A673 (cell line): ENCODE results near the gene CAMK1D.

Source experiments
- CTCF ChIP-seq: fragments of 300-800, 200-600 bp; sonication (generic); conservative IDR thresholded peaks from 2 replicates; pipeline ENCODE4 v1.5.1; 2017; ENCODE audit warnings: low read depth, mild to moderate bottlenecking, antibody characterized with exemption, low read length, moderate library complexity, mixed read lengths
- EZH2 ChIP-seq: fragments of 200-600 bp; sonication (generic); IDR thresholded peaks from 2 replicates; pipeline ENCODE4 v1.6.1; 2017; ENCODE audit warnings: borderline replicate concordance, low read depth, mild to moderate bottlenecking, mixed read lengths, antibody characterized with exemption, low read length; ENCODE audit not compliant: poor library complexity, severe bottlenecking

- TF ChIP-seq CTCF (no peak), EZH2 (no peak)
These were observed 83.2 kb downstream of the CAMK1D start for GRCh38 chr10:12432402-12433189.
